Caco-2 (cell line): ENCODE measurements around the gene CCDC136. TPM values are rescaled to one million over a fixed set of nuclear protein-coding genes. Genes with fewer than 3 reads are reported as not detected.

ENCODE experiments used
- BruUV-seq: library from RNA; stranded (reverse); fragments of 400-500 nt; replicated peaks from 2 replicates; lab custom pipeline; 2021; lab: Mats Ljungman, UMichigan
- CTCF ChIA-PET: fragments of 300-600 bp; sonication (Branson Sonifier 250); formaldehyde crosslinking; loops from one replicate; lab custom pipeline; 2022; ENCODE audit warnings: antibody characterized with exemption; lab: Charles Lee
- POLR2A ChIA-PET: fragments of 300-600 bp; sonication (Branson Sonifier 250); formaldehyde crosslinking; loops from one replicate; lab custom pipeline; 2022; ENCODE audit warnings: antibody characterized with exemption; lab: Charles Lee
- DNase-seq, 2 experiments: peaks; one replicate each; pipeline versions ENCODE4 v3.0.0 to v3.0.0-alpha.2; 2020 to 2022
- H3K27me3 ChIP-seq: replicated peaks from 2 replicates; pipeline ENCODE4 v1.6.0; 2011; ENCODE audit warnings: low read length; ENCODE audit not compliant: control insufficient read depth, insufficient read depth
- H3K36me3 ChIP-seq: 2 replicates; pipeline ENCODE4 v1.5.1; 2011; ENCODE audit warnings: low read length; ENCODE audit not compliant: control insufficient read depth, insufficient read depth
- H3K4me1 ChIP-seq: fragments of 250-450 bp; sonication (Bioruptor Pico); 2 replicates; pipeline ENCODE4 v1.5.1; 2020; ENCODE audit warnings: mild to moderate bottlenecking
- H3K4me3 ChIP-seq: 2 replicates; pipeline ENCODE4 v1.5.1; 2011; ENCODE audit warnings: low read depth, mild to moderate bottlenecking, control low read depth, low read length
- H3K9me3 ChIP-seq: fragments of 250-450 bp; sonication (Bioruptor Pico); 2 replicates; pipeline ENCODE4 v1.5.1; 2020; ENCODE audit warnings: mild to moderate bottlenecking, moderate library complexity
- H3K27ac Mint-ChIP-seq: one replicate; pipeline ENCODE4 v1.8.0; 2022; ENCODE audit warnings: mixed read lengths; ENCODE audit not compliant: unreplicated experiment
- H3K27me3 Mint-ChIP-seq: one replicate; pipeline ENCODE4 v1.8.0; 2022; ENCODE audit warnings: mixed read lengths; ENCODE audit not compliant: insufficient read depth, unreplicated experiment
- H3K36me3 Mint-ChIP-seq: one replicate; pipeline ENCODE4 v1.8.0; 2022; ENCODE audit warnings: mild to moderate bottlenecking, mixed read lengths; ENCODE audit not compliant: insufficient read depth, unreplicated experiment
- H3K4me1 Mint-ChIP-seq: one replicate; pipeline ENCODE4 v1.8.0; 2022; ENCODE audit warnings: low read depth, mixed read lengths; ENCODE audit not compliant: unreplicated experiment
- H3K4me3 Mint-ChIP-seq: one replicate; pipeline ENCODE4 v1.8.0; 2022; ENCODE audit warnings: mild to moderate bottlenecking, moderate library complexity, mixed read lengths; ENCODE audit not compliant: unreplicated experiment
- H3K9me3 Mint-ChIP-seq: one replicate; pipeline ENCODE4 v1.8.0; 2022; ENCODE audit warnings: mixed read lengths; ENCODE audit not compliant: unreplicated experiment
- CTCF ChIP-seq, 2 experiments: fragments of 200-600 bp in 1 of 2; IDR thresholded peaks; 1 replicate in 1 of 2; 2 replicates in 1 of 2; pipeline versions ENCODE4 v1.5.1 to v1.8.0; 2011 to 2022; ENCODE audit warnings: antibody characterized with exemption in 1 of 2, control low read depth in 1 of 2, inconsistent platforms in 1 of 2, low read depth in 1 of 2, low read length in 1 of 2, mild to moderate bottlenecking in 1 of 2, moderate library complexity in 1 of 2; ENCODE audit not compliant: insufficient read depth in 1 of 2, severe bottlenecking in 1 of 2, unreplicated experiment in 1 of 2
- intact Hi-C: fragments of 100-400 bp; cut with micrococcal nuclease; formaldehyde crosslinking; loops from one replicate; pipeline ENCODE4 v1.10.0; 2022; ENCODE audit not compliant: unreplicated experiment
- total RNA-seq: library from RNA; stranded (reverse); gene quantifications from 2 replicates; pipeline ENCODE4 v1.2.3, GENCODE V29; 2022

The CCDC136 gene
- total RNA-seq, 1 experiment from 2014 or later: 10.2 TPM

GRCh38 chr7:128773604-128774003 is 18.2 kb upstream of the CCDC136 start:
- Mint-ChIP-seq H3K9me3 (peaks cover 19% of the 10 kb centered on the region), H3K27ac (no peak overlapping the region), H3K36me3 (peaks cover 93% of the 10 kb centered on the region), H3K4me3 (no peak overlapping the region), H3K4me1 (peaks cover 6% of the 10 kb centered on the region), H3K27me3 (no peaks in the 10 kb centered on the region)
- Histone ChIP-seq H3K4me3 (no peak overlapping the region), H3K36me3 (peaks cover 4% of the 10 kb centered on the region), H3K9me3 (peaks cover 8% of the 10 kb centered on the region; the same call in 1 of the 2 replicates), H3K4me1 (no peaks in the 10 kb centered on the region), H3K27me3 (no peaks in the 10 kb centered on the region)
- DNase-seq: no peak
- no peak for TF ChIP-seq CTCF (IDR thresholded peaks at IDR 0.05; ENCODE audit: insufficient read depth in 1 of 2, low read depth in 1 of 2, low read length in 1 of 2, severe bottlenecking in 1 of 2, unreplicated experiment in 1 of 2)
- intact Hi-C loops: no loop called here
- ChIA-PET CTCF (no interaction called here), POLR2A (no interaction called here)
- BruUV-seq: no TSS peak

GRCh38 chr7:128774029-128774689 is 17.6 kb upstream of the CCDC136 start:
- peaks cover 3% of the 10 kb centered on the region for H3K36me3 ChIP-seq
- no peak for DNase-seq
- Mint-ChIP-seq H3K4me1 (peaks cover 6% of the 10 kb centered on the region), H3K27me3 (no peaks in the 10 kb centered on the region), H3K27ac (peak overlapping the region; percentile 35), H3K4me3 (no peak overlapping the region), H3K9me3 (peaks cover 19% of the 10 kb centered on the region), H3K36me3 (peaks cover 87% of the 10 kb centered on the region)
- intact Hi-C loops: no loop called here
- no peaks in the 10 kb centered on the region for H3K4me1 ChIP-seq
- BruUV-seq: no TSS peak
- peaks cover 8% of the 10 kb centered on the region; the same call in 1 of the 2 replicates for H3K9me3 ChIP-seq
- ChIA-PET POLR2A (no interaction called here), CTCF (no interaction called here)
- H3K27me3 ChIP-seq: no peaks in the 10 kb centered on the region
- no peak overlapping the region for H3K4me3 ChIP-seq
- TF ChIP-seq CTCF (IDR thresholded peaks at IDR 0.05; ENCODE audit: insufficient read depth in 1 of 2, low read depth in 1 of 2, low read length in 1 of 2, severe bottlenecking in 1 of 2, unreplicated experiment in 1 of 2): no peak

- H3K4me3 Mint-ChIP-seq: no peak overlapping the region
- no TSS peak for BruUV-seq
- CTCF ChIA-PET: no interaction called here
- no peaks in the 10 kb centered on the region for H3K27me3 Mint-ChIP-seq
- TF ChIP-seq CTCF (IDR thresholded peaks at IDR 0.05; ENCODE audit: insufficient read depth in 1 of 2, low read depth in 1 of 2, low read length in 1 of 2, severe bottlenecking in 1 of 2, unreplicated experiment in 1 of 2): no peak
- Histone ChIP-seq H3K9me3 (peaks cover 8% of the 10 kb centered on the region; the same call in 1 of the 2 replicates), H3K36me3 (peaks cover 3% of the 10 kb centered on the region), H3K27me3 (no peaks in the 10 kb centered on the region), H3K4me1 (no peaks in the 10 kb centered on the region), H3K4me3 (no peak overlapping the region)
- POLR2A ChIA-PET: no interaction called here
- H3K36me3 Mint-ChIP-seq: peaks cover 80% of the 10 kb centered on the region
- peaks cover 19% of the 10 kb centered on the region for H3K9me3 Mint-ChIP-seq
- peaks cover 6% of the 10 kb centered on the region for H3K4me1 Mint-ChIP-seq
- no peak for DNase-seq
- intact Hi-C loops: no loop called here
- H3K27ac Mint-ChIP-seq: no peak overlapping the region
These were observed 16.8 kb upstream of the CCDC136 start for GRCh38 chr7:128774921-128775320.
